ENCODE measurements around the gene ADAM19. TPM values are rescaled to one million over a fixed set of nuclear protein-coding genes. Genes with fewer than 3 reads are reported as not detected.

Gene ADAM19
- total and polyA plus RNA-seq, 2 of the 4 experiments (the other 2 are of a cell fraction): 35.5 to 49.2 TPM

GRCh38 chr5:157592594-157592993 is 17.0 kb upstream of the ADAM19 start:
- no CpG with 5 or more reads among the region's 3 CpGs for WGBS, 2 experiments (ENCODE audit: extremely low coverage in 2 of 2, insufficient read length in 1 of 2)
- ATAC-seq (ENCODE audit: low read depth): no peak

More at GRCh38 chr5:157592594-157592993, 17.0 kb upstream of the ADAM19 start:
- no peak overlapping the region for H3K4me3 ChIP-seq (ENCODE audit: insufficient read depth, low read depth, low read length)
- POLR2A ChIA-PET (ENCODE audit: unreplicated experiment): no interaction called here
- no peaks in the 10 kb centered on the region for H3K27me3 ChIP-seq (ENCODE audit: control insufficient read depth, insufficient read depth, low read length)
- TF ChIP-seq ELK1 (IDR thresholded peaks at IDR 0.05; ENCODE audit: borderline replicate concordance, low read depth, low read length) (no peak), BHLHE40 (IDR thresholded peaks at IDR 0.05; ENCODE audit: low read depth, low read length) (no peak), RCOR1 (IDR thresholded peaks at IDR 0.05; ENCODE audit: insufficient replicate concordance, low read length) (no peak), CTCF (conservative IDR thresholded peaks at IDR 0.05; ENCODE audit: low read depth, low read length) (no peak), USF2 (IDR thresholded peaks at IDR 0.05; ENCODE audit: low read depth, low read length) (no peak), CHD1 (IDR thresholded peaks at IDR 0.05; ENCODE audit: low read depth, low read length) (no peak)
- H4K20me1 ChIP-seq (ENCODE audit: insufficient read depth, low read length): no peaks in the 10 kb centered on the region
- H3K9ac ChIP-seq (ENCODE audit: low read depth, low read length): no peak overlapping the region
- peak overlapping the region; percentile 2; the same call in 1 of the 2 replicates for H3K4ac ChIP-seq (ENCODE audit: low read depth, low read length)
- intact Hi-C loops (cut with micrococcal nuclease) (no loop called here), in situ Hi-C loops (cut with MboI; ENCODE audit: low sequenced_read_pairs) (no loop called here), dilution Hi-C loops (cut with HindIII; ENCODE audit: low sequenced_read_pairs, unreplicated experiment) (no loop called here)
- H3K27ac ChIP-seq (ENCODE audit: insufficient read depth, low read length): no peak overlapping the region
- H3K56ac ChIP-seq (ENCODE audit: extremely low read depth, insufficient read depth, low read length): no peak overlapping the region
- peak overlapping the region; percentile 50; the same call in 1 of the 2 replicates for H2BK120ac ChIP-seq (ENCODE audit: low read depth, low read length)
- no peak overlapping the region for H2AK9ac ChIP-seq (replicated peaks; ENCODE audit: low read depth, low read length, poor library complexity)
- H3K4me1 ChIP-seq (ENCODE audit: control insufficient read depth, insufficient read depth, low read length): peaks cover 4% of the 10 kb centered on the region
- H3K23ac ChIP-seq (ENCODE audit: low read depth, low read length): peak overlapping the region; percentile 16; the same call in 1 of the 2 replicates
- H2AK5ac ChIP-seq (ENCODE audit: low read depth, low read length): no peak overlapping the region
- H3K4me2 ChIP-seq (ENCODE audit: low read depth, low read length): no peak overlapping the region
- no peaks in the 10 kb centered on the region for H3K36me3 ChIP-seq (ENCODE audit: control insufficient read depth, insufficient read depth, low read length)
- H4K91ac ChIP-seq (ENCODE audit: insufficient read depth, low read depth, low read length): no peak overlapping the region
- H3K79me1 ChIP-seq (ENCODE audit: low read depth in 1 of 2, low read length in 2 of 2): no peaks in the 10 kb centered on the region
- no peak overlapping the region for H2BK20ac ChIP-seq (ENCODE audit: low read depth, low read length)
- no peaks in the 10 kb centered on the region for H3K9me3 ChIP-seq (ENCODE audit: control insufficient read depth, insufficient read depth, low read length)
- H4K5ac ChIP-seq (ENCODE audit: low read depth, low read length): no peak overlapping the region
- no peak overlapping the region for H2BK5ac ChIP-seq (ENCODE audit: low read depth, low read length, poor library complexity, severe bottlenecking)
- 0 out of 2 replicates have a peak, but pooled peaks cover 3% of the 10 kb centered on the region for H3K9me1 ChIP-seq (ENCODE audit: insufficient read depth, low read length)
- 0 out of 2 replicates have a peak overlapping the region, but pooled peaks have one; percentile 41 for H3K14ac ChIP-seq (replicated peaks; ENCODE audit: low read depth, low read length)
- no peak overlapping the region for H4K8ac ChIP-seq (ENCODE audit: low read depth in 2 of 2, low read length in 2 of 2)
- no peak overlapping the region for H2AFZ ChIP-seq (replicated peaks; ENCODE audit: low read length, poor library complexity)
- no peak overlapping the region for H2BK15ac ChIP-seq (ENCODE audit: low read depth, low read length)
- DNase-seq: no peak
- no peak overlapping the region; the same call in 1 of the 2 replicates for H3K18ac ChIP-seq (ENCODE audit: low read depth, low read length)
- CTCF ChIA-PET: no interaction called here
- no TSS peak for BruUV-seq (replicated peaks)
